Neutrophil (primary cell): Measurements from ENCODE around the gene SLC25A4.

Experiments
- H3K27ac ChIP-seq: fragments of 200-600 bp; sonication (generic); 2 replicates; pipeline ENCODE4 v1.5.1; 2016; ENCODE audit warnings: mild to moderate bottlenecking, moderate library complexity
- H3K27me3 ChIP-seq: fragments of 200-600 bp; sonication (generic); 2 replicates; pipeline ENCODE4 v1.6.0; 2016; ENCODE audit warnings: mild to moderate bottlenecking
- H3K36me3 ChIP-seq: fragments of 200-600 bp; sonication (generic); 2 replicates; pipeline ENCODE4 v1.5.1; 2017
- H3K4me1 ChIP-seq, 2 experiments: fragments of 200-600 bp in 1 of 2; sonication (generic) in 1 of 2; 1 replicate in 1 of 2; 2 replicates in 1 of 2; pipeline versions ENCODE4 v1.5.1 to v1.6.1; 2013 to 2016; ENCODE audit warnings: low read depth in 1 of 2, low read length in 1 of 2, mild to moderate bottlenecking in 1 of 2, moderate library complexity in 1 of 2; ENCODE audit not compliant: control insufficient read depth in 1 of 2, insufficient read depth in 1 of 2
- H3K4me3 ChIP-seq, 2 experiments: fragments of 200-600 bp in 1 of 2; sonication (generic) in 1 of 2; 1 replicate in 1 of 2; 2 replicates in 1 of 2; pipeline ENCODE4 v1.5.1; 2013 to 2016; ENCODE audit warnings: low read depth in 1 of 2, low read length in 1 of 2, mild to moderate bottlenecking in 1 of 2, moderate library complexity in 1 of 2
- H3K9me3 ChIP-seq: fragments of 200-600 bp; sonication (generic); 2 replicates; pipeline ENCODE4 v1.5.1; 2016
- TF ChIP-seq, protein P1 (sequence below): fragments of 200-600 bp; sonication (generic); IDR thresholded peaks from 2 replicates; pipeline ENCODE4 v1.5.1; 2016; ENCODE audit warnings: antibody characterized with exemption

Gene SLC25A4

DNA sequence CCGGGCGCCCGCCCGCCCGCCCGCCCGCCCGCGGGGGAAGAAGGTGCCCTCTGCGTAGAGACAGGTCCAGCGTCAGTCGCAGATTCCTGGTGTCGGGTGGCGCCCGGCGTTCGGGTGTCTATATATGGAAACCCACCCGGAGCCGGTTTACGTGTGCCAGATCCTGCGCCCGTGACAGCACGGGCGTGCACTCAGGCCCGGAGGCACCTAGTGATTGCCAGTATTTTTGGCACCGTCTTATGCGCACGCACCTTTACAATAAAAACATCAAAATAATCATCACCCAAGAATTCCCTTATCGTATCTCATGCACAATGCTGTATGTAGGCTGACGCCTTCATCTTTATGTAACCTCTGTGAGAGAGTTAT, 519 bp downstream of the SLC25A4 start:
- Histone ChIP-seq H3K36me3 (no peaks in the 10 kb centered on the region), H3K27ac (no peak overlapping the region), H3K9me3 (no peaks in the 10 kb centered on the region), H3K4me3 (no peak overlapping the region), H3K4me1 (peaks cover 7 to 10% of the 10 kb centered on the region in 2 experiments), H3K27me3 (peaks cover 100% of the 10 kb centered on the region)
- TF ChIP-seq, protein P1, sequence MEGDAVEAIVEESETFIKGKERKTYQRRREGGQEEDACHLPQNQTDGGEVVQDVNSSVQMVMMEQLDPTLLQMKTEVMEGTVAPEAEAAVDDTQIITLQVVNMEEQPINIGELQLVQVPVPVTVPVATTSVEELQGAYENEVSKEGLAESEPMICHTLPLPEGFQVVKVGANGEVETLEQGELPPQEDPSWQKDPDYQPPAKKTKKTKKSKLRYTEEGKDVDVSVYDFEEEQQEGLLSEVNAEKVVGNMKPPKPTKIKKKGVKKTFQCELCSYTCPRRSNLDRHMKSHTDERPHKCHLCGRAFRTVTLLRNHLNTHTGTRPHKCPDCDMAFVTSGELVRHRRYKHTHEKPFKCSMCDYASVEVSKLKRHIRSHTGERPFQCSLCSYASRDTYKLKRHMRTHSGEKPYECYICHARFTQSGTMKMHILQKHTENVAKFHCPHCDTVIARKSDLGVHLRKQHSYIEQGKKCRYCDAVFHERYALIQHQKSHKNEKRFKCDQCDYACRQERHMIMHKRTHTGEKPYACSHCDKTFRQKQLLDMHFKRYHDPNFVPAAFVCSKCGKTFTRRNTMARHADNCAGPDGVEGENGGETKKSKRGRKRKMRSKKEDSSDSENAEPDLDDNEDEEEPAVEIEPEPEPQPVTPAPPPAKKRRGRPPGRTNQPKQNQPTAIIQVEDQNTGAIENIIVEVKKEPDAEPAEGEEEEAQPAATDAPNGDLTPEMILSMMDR = no peak

DNA sequence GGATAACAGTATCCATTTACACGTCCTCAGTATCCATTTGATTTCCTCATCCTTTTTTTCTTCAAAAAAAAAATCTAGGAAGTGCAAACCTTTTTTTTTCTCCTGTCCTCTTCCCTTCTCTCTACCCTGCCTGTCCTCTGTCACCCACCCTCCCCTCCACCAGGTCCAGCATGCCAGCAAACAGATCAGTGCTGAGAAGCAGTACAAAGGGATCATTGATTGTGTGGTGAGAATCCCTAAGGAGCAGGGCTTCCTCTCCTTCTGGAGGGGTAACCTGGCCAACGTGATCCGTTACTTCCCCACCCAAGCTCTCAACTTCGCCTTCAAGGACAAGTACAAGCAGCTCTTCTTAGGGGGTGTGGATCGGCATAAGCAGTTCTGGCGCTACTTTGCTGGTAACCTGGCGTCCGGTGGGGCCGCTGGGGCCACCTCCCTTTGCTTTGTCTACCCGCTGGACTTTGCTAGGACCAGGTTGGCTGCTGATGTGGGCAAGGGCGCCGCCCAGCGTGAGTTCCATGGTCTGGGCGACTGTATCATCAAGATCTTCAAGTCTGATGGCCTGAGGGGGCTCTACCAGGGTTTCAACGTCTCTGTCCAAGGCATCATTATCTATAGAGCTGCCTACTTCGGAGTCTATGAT, 1.7 kb downstream of the SLC25A4 start:
- H3K27me3 ChIP-seq = peaks cover 96% of the 10 kb centered on the region

DNA sequence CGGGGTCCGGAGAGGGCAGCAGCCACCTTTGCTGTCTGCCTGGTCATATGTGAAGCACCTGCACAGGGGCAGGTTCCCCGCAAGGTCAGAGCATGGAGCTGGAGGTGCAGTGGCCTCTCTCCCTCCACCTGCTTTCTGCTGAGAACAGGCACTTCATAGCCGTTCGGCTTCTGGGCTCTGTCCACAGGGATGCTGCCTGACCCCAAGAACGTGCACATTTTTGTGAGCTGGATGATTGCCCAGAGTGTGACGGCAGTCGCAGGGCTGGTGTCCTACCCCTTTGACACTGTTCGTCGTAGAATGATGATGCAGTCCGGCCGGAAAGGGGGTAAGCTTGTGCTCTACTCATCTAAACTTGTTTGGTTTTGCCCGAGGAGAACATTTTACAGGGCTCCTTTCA, 2.5 kb downstream of the SLC25A4 start:
- Histone ChIP-seq H3K4me3 (no peak overlapping the region), H3K27ac (no peak overlapping the region), H3K4me1 (peaks cover 7 to 10% of the 10 kb centered on the region in 2 experiments), H3K27me3 (peaks cover 88% of the 10 kb centered on the region), H3K36me3 (no peaks in the 10 kb centered on the region), H3K9me3 (no peaks in the 10 kb centered on the region)
- TF ChIP-seq, protein P1 = no peak

More for the DNA sequence above, 1.7 kb downstream of the SLC25A4 start:
- no peak overlapping the region for H3K4me3 ChIP-seq
- H3K27ac ChIP-seq = no peak overlapping the region
- H3K36me3 ChIP-seq = no peaks in the 10 kb centered on the region
- TF ChIP-seq, protein P1 = no peak
- H3K9me3 ChIP-seq = no peaks in the 10 kb centered on the region
- H3K4me1 ChIP-seq = peaks cover 7 to 10% of the 10 kb centered on the region in 2 experiments

DNA sequence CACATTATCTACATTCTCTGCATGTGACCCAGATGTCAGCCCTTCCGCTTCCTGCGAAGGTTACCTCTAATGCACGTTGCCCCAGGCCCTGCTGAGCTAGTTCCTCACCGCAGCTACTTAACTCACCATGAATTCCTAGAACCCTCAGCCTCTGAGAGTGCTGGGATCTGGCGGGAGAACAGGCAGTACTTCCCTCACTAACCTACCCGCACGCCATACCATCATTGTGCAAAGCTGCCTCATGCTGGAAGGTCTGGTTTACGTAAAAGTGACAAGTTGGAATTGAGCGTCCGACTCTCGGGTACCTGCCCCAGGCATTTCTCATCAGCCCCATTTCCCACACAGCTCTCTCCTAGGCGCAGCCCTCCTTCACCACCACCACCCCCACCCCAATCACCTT, 6.3 kb downstream of the SLC25A4 start:
- Histone ChIP-seq H3K36me3 (no peaks in the 10 kb centered on the region), H3K27ac (no peak overlapping the region), H3K9me3 (no peaks in the 10 kb centered on the region), H3K27me3 (peaks cover 50% of the 10 kb centered on the region), H3K4me1 (no peaks in the 10 kb centered on the region), H3K4me3 (no peak overlapping the region)
- TF ChIP-seq, protein P1 = no peak

DNA sequence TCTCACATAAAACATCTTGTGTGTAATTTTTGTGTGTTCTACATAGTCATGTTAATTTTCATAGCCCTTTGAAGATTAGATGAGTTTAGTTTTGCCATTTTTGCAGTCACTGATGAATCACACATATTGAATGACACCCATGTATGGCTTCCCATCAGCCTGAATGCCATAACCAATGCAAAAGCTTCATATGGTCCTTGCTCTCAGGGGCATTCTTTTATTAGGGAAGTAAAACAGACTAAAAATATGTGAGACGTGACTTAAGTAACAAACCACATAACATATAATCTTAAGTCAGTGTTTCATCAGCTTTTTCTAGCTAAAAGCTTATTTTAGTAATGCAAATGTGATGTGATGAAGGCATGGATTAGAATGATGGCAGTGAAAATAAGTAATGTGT, 8.2 kb downstream of the SLC25A4 start:
- TF ChIP-seq, protein P1 = no peak
- H3K4me3 ChIP-seq = no peak overlapping the region
- no peaks in the 10 kb centered on the region for H3K4me1 ChIP-seq
- H3K9me3 ChIP-seq = no peaks in the 10 kb centered on the region
- no peak overlapping the region for H3K27ac ChIP-seq
- H3K36me3 ChIP-seq = no peaks in the 10 kb centered on the region
- H3K27me3 ChIP-seq = peaks cover 31% of the 10 kb centered on the region
